ENCODE data around the gene NKRF.

DNA sequence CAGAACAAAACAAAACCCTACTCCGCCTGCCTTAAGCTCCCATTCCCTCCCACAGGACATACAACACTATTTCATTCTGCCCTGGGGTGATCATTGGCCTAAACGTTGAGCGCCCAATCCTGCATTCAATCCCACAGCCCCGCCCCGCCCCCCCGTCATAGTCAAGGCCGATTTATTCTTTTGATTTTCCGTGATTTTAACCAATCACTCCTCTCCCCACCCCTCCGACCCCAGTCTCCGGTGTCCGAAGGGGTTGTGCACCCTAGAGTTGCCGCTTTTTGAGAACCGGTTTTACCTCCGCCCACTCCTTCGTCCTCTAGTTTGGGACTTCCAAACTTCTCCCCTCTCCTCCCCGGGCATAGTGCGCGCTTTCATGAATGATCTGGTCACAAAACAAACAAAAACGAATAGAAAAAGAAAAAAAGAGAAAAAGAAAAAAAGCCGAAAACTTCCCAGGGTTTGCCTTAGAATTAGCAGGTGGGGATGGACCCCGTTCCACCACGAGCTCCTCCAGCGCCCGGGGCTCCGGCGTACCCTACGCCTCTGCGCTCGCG lies 32.3 kb downstream of the NKRF start:
- TF ChIP-seq EZH2 (IDR thresholded peaks at IDR 0.05; ENCODE audit: insufficient read depth, low read length) = no peak
- TF ChIP-seq CTCF (IDR thresholded peaks at IDR 0.05; ENCODE audit: insufficient read depth, low read depth, low read length) = no peak

Measured in astrocyte (in vitro differentiated cells and primary cell).